Hematopoietic multipotent progenitor cell treated with erythropoietin and hydrocortisone succinate and interleukin-3 and kit ligand, for 4 days (in vitro differentiated cells): Measurements from ENCODE around the gene GPNMB.
A peak's percentile ranks its signal among the peaks of the same experiment; 100 is the strongest.

Experiments
- DNase-seq: peaks from one replicate; pipeline ENCODE4 v3.0.0-alpha.2; 2015

GPNMB gene

GRCh38 chr7:23312141-23312540 lies 65.6 kb downstream of the GPNMB start:
- DNase-seq: peak; percentile 49

- DNase-seq: no peak
These were observed 68.8 kb downstream of the GPNMB start for GRCh38 chr7:23315366-23315765.
